D721Med (cell line): ENCODE measurements around the gene ACADSB.

Source experiments
- DNase-seq: peaks from one replicate; pipeline ENCODE4 v3.0.0; 2011; ENCODE audit warnings: low spot score; ENCODE audit not compliant: insufficient read length
- FAIRE-seq: peaks from 2 replicates; lab custom pipeline; 2011; peaks lifted over from hg19 to GRCh38; lab: Jason Lieb, UNC
- TF ChIP-seq, protein P1 (sequence below): IDR thresholded peaks from 2 replicates; pipeline ENCODE4 v1.5.1; 2012; ENCODE audit warnings: mild to moderate bottlenecking, control low read depth; ENCODE audit not compliant: insufficient read depth; ENCODE audit errors: missing control alignments

Gene ACADSB

DNA sequence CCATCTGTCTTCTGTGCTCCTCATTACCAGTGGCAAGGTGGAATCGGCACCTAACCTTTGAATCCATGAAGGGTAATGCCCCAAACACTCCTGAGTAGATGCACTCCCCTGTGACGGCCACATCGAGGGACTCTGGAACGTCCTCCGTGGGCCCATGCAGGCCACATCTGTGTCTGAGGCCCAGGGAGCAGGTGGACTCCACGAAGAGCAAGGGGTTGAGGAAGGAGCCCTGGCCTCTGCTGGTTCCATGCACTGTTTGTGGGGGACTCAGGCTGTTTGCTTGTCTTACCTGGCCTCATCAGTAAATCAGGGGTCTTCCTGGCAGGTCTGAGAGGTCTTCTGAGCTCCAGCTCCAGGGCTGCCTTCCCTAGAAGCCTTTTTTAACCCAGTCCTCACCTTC is 64.4 kb downstream of the ACADSB start:
- DNase-seq (no peak), FAIRE-seq (no peak)
- TF ChIP-seq, protein P1, sequence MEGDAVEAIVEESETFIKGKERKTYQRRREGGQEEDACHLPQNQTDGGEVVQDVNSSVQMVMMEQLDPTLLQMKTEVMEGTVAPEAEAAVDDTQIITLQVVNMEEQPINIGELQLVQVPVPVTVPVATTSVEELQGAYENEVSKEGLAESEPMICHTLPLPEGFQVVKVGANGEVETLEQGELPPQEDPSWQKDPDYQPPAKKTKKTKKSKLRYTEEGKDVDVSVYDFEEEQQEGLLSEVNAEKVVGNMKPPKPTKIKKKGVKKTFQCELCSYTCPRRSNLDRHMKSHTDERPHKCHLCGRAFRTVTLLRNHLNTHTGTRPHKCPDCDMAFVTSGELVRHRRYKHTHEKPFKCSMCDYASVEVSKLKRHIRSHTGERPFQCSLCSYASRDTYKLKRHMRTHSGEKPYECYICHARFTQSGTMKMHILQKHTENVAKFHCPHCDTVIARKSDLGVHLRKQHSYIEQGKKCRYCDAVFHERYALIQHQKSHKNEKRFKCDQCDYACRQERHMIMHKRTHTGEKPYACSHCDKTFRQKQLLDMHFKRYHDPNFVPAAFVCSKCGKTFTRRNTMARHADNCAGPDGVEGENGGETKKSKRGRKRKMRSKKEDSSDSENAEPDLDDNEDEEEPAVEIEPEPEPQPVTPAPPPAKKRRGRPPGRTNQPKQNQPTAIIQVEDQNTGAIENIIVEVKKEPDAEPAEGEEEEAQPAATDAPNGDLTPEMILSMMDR = no peak

DNA sequence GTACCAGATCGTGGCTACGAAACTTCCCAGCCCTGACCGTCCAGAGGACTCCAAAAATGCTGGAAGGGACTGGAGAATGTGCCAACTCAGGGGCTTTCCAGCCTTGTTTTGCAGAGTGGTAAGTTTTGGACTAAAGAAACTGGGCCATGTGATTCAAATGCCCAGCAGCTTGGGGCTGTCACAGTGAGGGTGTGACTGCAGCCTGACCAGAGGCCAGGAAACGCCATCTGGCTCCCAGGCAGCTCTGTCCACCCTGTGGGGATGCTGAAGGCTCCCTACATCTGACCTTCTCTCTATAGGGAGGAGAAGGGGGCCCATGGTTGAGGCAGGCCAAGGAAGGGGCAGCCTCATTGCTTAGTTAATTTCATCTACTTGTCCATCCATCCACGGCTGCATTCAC is 65.4 kb downstream of the ACADSB start:
- TF ChIP-seq, protein P1 = no peak
- no peak for FAIRE-seq
- no peak for DNase-seq

DNA sequence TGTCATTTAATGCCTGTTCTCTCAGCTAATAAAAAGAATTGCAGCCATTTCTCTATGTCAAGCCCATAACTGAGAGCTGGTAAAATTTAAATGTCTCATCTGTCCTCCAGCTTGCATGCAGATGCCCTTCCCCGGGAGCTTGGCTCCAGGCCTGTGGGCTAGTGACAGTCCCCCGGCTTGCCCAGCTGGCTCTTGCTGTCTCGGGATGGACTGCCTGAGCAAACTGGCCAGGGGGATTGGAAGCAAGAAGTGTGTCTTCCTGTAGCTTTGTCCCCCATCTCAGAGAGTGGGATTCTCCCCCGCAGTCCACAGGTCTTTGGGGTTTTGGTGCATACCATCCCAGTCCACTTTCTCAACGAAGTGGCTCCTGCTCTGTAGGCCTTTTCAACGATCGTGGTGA is 73.1 kb downstream of the ACADSB start:
- no peak for FAIRE-seq
- TF ChIP-seq, protein P1 = no peak
- no peak for DNase-seq

DNA sequence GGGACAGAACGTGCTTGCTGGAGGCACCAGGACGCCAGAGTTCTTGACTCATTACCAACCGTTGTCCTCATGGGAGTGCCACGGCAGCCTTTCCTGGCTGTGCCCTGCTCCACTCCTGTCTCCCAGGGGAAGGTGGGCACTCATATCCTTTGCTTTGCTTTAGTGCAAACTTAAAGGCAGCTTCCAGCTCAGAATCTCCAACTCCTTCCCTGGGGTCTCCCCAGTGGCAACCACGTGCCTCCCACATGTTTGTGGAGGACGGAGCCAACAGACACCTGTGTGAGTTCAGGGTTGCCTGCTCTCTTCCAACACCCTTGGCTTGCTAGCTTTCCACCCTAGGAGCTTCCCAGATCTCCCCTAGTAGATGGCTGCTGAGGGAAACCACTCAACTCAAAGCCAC is 75.0 kb downstream of the ACADSB start:
- no peak for FAIRE-seq
- no peak for DNase-seq
- TF ChIP-seq, protein P1 = no peak

DNA sequence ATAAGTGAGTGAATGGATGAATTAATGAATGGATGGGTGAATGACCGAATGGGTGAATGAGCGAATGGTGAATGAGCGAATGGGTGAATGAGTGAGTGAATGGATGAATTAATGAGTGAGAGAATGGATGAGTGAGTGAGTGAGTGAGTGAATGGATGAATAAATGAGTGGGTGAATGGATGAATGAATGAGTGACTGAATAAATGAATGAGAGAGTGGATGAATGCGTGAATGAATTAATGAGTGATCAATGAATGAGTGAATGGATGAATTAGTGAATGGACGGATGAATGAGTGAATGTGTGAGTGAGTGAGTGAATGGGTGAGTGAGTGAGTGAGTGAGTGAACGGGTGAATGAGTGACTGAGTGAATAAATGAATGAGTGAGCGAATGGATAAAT is 77.5 kb downstream of the ACADSB start:
- DNase-seq (no peak), FAIRE-seq (no peak)
- TF ChIP-seq, protein P1 = no peak

DNA sequence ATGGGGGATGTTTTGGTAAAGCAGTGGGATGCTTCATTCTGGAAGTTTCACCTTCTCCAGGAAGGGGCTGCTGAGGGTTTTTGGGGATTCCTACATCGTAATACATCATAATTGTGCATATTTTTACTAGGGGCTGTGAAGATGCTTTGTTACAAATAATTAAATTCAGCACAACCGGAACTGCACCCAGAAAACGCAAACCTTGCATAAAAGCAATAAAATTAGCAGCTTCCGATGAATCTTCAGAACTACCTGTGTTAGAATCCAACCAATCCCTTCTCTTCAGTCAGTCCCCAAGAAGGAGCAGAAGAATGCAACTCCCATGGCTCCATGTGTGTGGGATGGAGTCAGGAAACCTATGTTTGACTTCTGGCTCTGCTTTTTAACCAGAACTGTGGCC is 78.5 kb downstream of the ACADSB start:
- no peak for DNase-seq
- no peak for FAIRE-seq
- TF ChIP-seq, protein P1 = no peak

DNA sequence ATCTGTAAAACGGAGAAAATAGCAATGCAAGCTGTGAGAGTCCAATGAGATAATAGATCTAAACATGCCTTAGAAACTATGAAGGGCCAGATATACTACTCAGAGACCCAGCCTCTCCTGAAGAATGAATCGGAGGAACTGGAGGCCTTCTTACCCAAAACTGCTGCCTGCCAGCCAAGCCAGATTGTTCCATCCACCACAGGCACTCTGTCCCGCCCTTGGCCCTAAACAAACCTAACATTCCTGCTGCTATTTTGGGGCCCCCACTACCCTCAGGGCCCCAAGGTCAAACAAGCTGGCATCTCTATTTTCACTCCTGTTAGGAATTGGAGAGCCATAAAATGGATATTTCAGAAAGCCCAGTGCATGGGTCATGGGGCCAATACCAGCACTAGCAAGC is 79.0 kb downstream of the ACADSB start:
- no peak for FAIRE-seq
- no peak for DNase-seq

More for the DNA sequence above, 79.0 kb downstream of the ACADSB start:
- TF ChIP-seq, protein P1 = no peak
